Natural killer cell (primary cell): ENCODE measurements around the gene ALOXE3. TPM values are rescaled to one million over a fixed set of nuclear protein-coding genes. Genes with fewer than 3 reads are reported as not detected.

Source experiments
- ATAC-seq, 3 donors: fragments of 150-1000 bp in 2 of 3; fragments of 200-7000 bp in 1 of 3; cut with Tn5 transposase; 1 replicate in 1 of 3; 2 replicates in 2 of 3; pipeline ENCODE4 v1.10.0; 2021; ENCODE audit warnings: mild to moderate bottlenecking in 2 of 3, moderate library complexity in 2 of 3
- DNase-seq, 2 donors: peaks; one replicate each; pipeline versions ENCODE4 v3.0.0 to v3.0.0-alpha.2; 2013 to 2021; ENCODE audit warnings: mixed read lengths in 1 of 2
- H3K27ac ChIP-seq: one replicate; pipeline ENCODE4 v1.5.1; 2013; ENCODE audit warnings: mild to moderate bottlenecking, low read length
- H3K27me3 ChIP-seq: one replicate; pipeline ENCODE4 v1.6.1; 2013; ENCODE audit warnings: low read length; ENCODE audit not compliant: control insufficient read depth, insufficient read depth
- H3K36me3 ChIP-seq: one replicate; pipeline ENCODE4 v1.6.1; 2013; ENCODE audit warnings: low read length; ENCODE audit not compliant: control insufficient read depth, insufficient read depth
- H3K4me1 ChIP-seq: one replicate; pipeline ENCODE4 v1.6.1; 2013; ENCODE audit warnings: low read length; ENCODE audit not compliant: control insufficient read depth, insufficient read depth
- H3K4me3 ChIP-seq: one replicate; pipeline ENCODE4 v1.5.1; 2013; ENCODE audit warnings: low read length
- H3K9me3 ChIP-seq: one replicate; pipeline ENCODE4 v1.6.1; 2013; ENCODE audit warnings: low read length; ENCODE audit not compliant: control insufficient read depth, insufficient read depth
- H3K27ac Mint-ChIP-seq, 2 donors: one replicate each; pipeline ENCODE4 v1.8.0; 2022; ENCODE audit warnings: mild to moderate bottlenecking in 2 of 2, mixed read lengths in 2 of 2, moderate library complexity in 1 of 2
- H3K27me3 Mint-ChIP-seq, 2 donors: one replicate each; pipeline ENCODE4 v1.8.0; 2022; ENCODE audit warnings: low read depth in 2 of 2, mixed read lengths in 2 of 2
- H3K36me3 Mint-ChIP-seq: one replicate; pipeline ENCODE4 v1.8.0; 2022; ENCODE audit warnings: mixed read lengths
- H3K4me1 Mint-ChIP-seq, 2 donors: one replicate each; pipeline ENCODE4 v1.8.0; 2022; ENCODE audit warnings: mixed read lengths in 2 of 2
- H3K4me3 Mint-ChIP-seq: one replicate; pipeline ENCODE4 v1.8.0; 2022; ENCODE audit warnings: mild to moderate bottlenecking, moderate library complexity, mixed read lengths
- H3K9me3 Mint-ChIP-seq, 2 donors: one replicate each; pipeline ENCODE4 v1.8.0; 2022; ENCODE audit warnings: mixed read lengths in 2 of 2
- CTCF ChIP-seq: fragments of 200-600 bp; IDR thresholded peaks from one replicate; pipeline ENCODE4 v1.8.0; 2022; ENCODE audit warnings: antibody characterized with exemption
- WGBS: methylation state at CpG from one replicate; pipeline ENCODE4 v1.1.7; 2013; ENCODE audit warnings: missing lambda C conversion rate; ENCODE audit not compliant: insufficient coverage; 5-methylcytosine and 5-hydroxymethylcytosine counted together
- intact Hi-C: fragments of 100-400 bp; cut with micrococcal nuclease; formaldehyde crosslinking; loops from one replicate; pipeline ENCODE4 v1.14.2; 2022
- total RNA-seq, 4 donors: library from RNA; stranded (reverse); fragments of 120-200 nt in 1 of 4; gene quantifications; one replicate each; pipeline versions ENCODE4 v1.2.3 to v1.2.4, GENCODE V29; 2013 to 2022

The ALOXE3 gene
- total RNA-seq, 3 donors from 2014 or later (not counting 1 experiment from before 2014, with no cell fraction given) = not detected

- intact Hi-C loops = loop anchor here (1.0 kb wide), 2 partner anchors 12 to 61 kb away; no protein-coding TSS in a partner anchor
- Histone ChIP-seq H3K9me3 (no peaks in the 10 kb centered on the region), H3K27ac (no peak overlapping the region), H3K4me3 (peak overlapping the region; percentile 57), H3K27me3 (peaks cover 33% of the 10 kb centered on the region), H3K36me3 (no peaks in the 10 kb centered on the region), H3K4me1 (peaks cover 58% of the 10 kb centered on the region)
- Mint-ChIP-seq H3K27ac (peak overlapping the region; percentile 95 to 98), H3K4me3 (peak overlapping the region; percentile 93), H3K9me3 (peaks cover 0 to 2% of the 10 kb centered on the region in 2 donors), H3K4me1 (peaks cover 53 to 55% of the 10 kb centered on the region in 2 donors), H3K36me3 (no peaks in the 10 kb centered on the region), H3K27me3 (peaks cover 42 to 53% of the 10 kb centered on the region in 2 donors)
- under 1% methylated on average over 35 of the region's 35 CpGs for WGBS
- ATAC-seq (peak in 2 of 3 donors; percentile 9), DNase-seq (peak in 1 of 2 donors; percentile 52)
- no peak for TF ChIP-seq CTCF
Observed at GRCh38 chr17:8125947-8126490, 7.7 kb upstream of the ALOXE3 start.

- under 1% methylated on average over 36 of the region's 40 CpGs for WGBS
- DNase-seq = peak; percentile 92
- H3K9me3 Mint-ChIP-seq = peaks cover 0 to 2% of the 10 kb centered on the region in 2 donors
Observed at GRCh38 chr17:8125154-8125946, 7.0 kb upstream of the ALOXE3 start.

GRCh38 chr17:8124350-8125153 lies 6.2 kb upstream of the ALOXE3 start:
- Mint-ChIP-seq H3K36me3 (peaks cover 3% of the 10 kb centered on the region), H3K27me3 (peaks cover 46 to 57% of the 10 kb centered on the region in 2 donors), H3K27ac (peak overlapping the region; percentile 95 to 98), H3K9me3 (peaks cover 0 to 2% of the 10 kb centered on the region in 2 donors), H3K4me1 (peaks cover 68 to 70% of the 10 kb centered on the region in 2 donors), H3K4me3 (peak overlapping the region; percentile 93)
- no peak overlapping the region for H3K27ac ChIP-seq
- TF ChIP-seq CTCF = no peak
- intact Hi-C loops = loop anchor here (1.0 kb wide), 2 partner anchors 14 to 63 kb away; no protein-coding TSS in a partner anchor
- DNase-seq (peak in 1 of 2 donors; percentile 55), ATAC-seq (no peak)
- no peaks in the 10 kb centered on the region for H3K9me3 ChIP-seq
- WGBS = 1% methylated on average over 23 of the region's 24 CpGs
- no peak overlapping the region for H3K4me3 ChIP-seq
- no peaks in the 10 kb centered on the region for H3K36me3 ChIP-seq
- peaks cover 33% of the 10 kb centered on the region for H3K27me3 ChIP-seq
- H3K4me1 ChIP-seq = peaks cover 69% of the 10 kb centered on the region

More at GRCh38 chr17:8125154-8125946, 7.0 kb upstream of the ALOXE3 start:
- no peaks in the 10 kb centered on the region for H3K36me3 Mint-ChIP-seq
- H3K27me3 ChIP-seq = peaks cover 33% of the 10 kb centered on the region
- peaks cover 45 to 59% of the 10 kb centered on the region in 2 donors for H3K27me3 Mint-ChIP-seq
- H3K9me3 ChIP-seq = no peaks in the 10 kb centered on the region
- ATAC-seq = peak; percentile 52 to 62 (median 60)
- H3K27ac ChIP-seq = no peak overlapping the region
- no peak for TF ChIP-seq CTCF
- peaks cover 65% of the 10 kb centered on the region for H3K4me1 ChIP-seq
- H3K36me3 ChIP-seq = no peaks in the 10 kb centered on the region
- intact Hi-C loops = loop anchor here (1.0 kb wide), 2 partner anchors 13 to 62 kb away; no protein-coding TSS in a partner anchor
- peak overlapping the region; percentile 57 for H3K4me3 ChIP-seq
- peak overlapping the region; percentile 95 to 98 for H3K27ac Mint-ChIP-seq
- peak overlapping the region; percentile 93 for H3K4me3 Mint-ChIP-seq
- H3K4me1 Mint-ChIP-seq = peaks cover 60 to 62% of the 10 kb centered on the region in 2 donors
